ENCODE results near the gene SERGEF.

The SERGEF gene

GRCh38 chr11:17805043-17805442, 207.8 kb downstream of the SERGEF start:
- TF ChIP-seq CTCF (conservative IDR thresholded peaks at IDR 0.05; ENCODE audit: low read length): no peak
- no peak for DNase-seq (ENCODE audit: low read depth)
- no peak overlapping the region for H3K4me3 ChIP-seq (ENCODE audit: low read length)

GRCh38 chr11:17803754-17804334, 209.0 kb downstream of the SERGEF start:
- DNase-seq (ENCODE audit: low read depth): no peak
- H3K4me3 ChIP-seq (ENCODE audit: low read length): no peak overlapping the region
- no peak for TF ChIP-seq CTCF (conservative IDR thresholded peaks at IDR 0.05; ENCODE audit: low read length)

GRCh38 chr11:17802491-17802890, 210.4 kb downstream of the SERGEF start:
- H3K4me3 ChIP-seq (ENCODE audit: low read length): no peak overlapping the region
- DNase-seq (ENCODE audit: low read depth): no peak
- TF ChIP-seq CTCF (conservative IDR thresholded peaks at IDR 0.05; ENCODE audit: low read length): no peak

- H3K4me3 ChIP-seq (ENCODE audit: low read length): no peak overlapping the region
- no peak for TF ChIP-seq CTCF (conservative IDR thresholded peaks at IDR 0.05; ENCODE audit: low read length)
- DNase-seq (ENCODE audit: low read depth): no peak
Observed at GRCh38 chr11:17801166-17801565, 211.7 kb downstream of the SERGEF start.

- H3K4me3 ChIP-seq (ENCODE audit: low read length): no peak overlapping the region
- no peak for DNase-seq (ENCODE audit: low read depth)
- no peak for TF ChIP-seq CTCF (conservative IDR thresholded peaks at IDR 0.05; ENCODE audit: low read length)
Observed at GRCh38 chr11:17799147-17799546, 213.7 kb downstream of the SERGEF start.

- no peak overlapping the region for H3K4me3 ChIP-seq (ENCODE audit: low read length)
- no peak for TF ChIP-seq CTCF (conservative IDR thresholded peaks at IDR 0.05; ENCODE audit: low read length)
- DNase-seq (ENCODE audit: low read depth): no peak
Observed at GRCh38 chr11:17798716-17799115, 214.1 kb downstream of the SERGEF start.

- TF ChIP-seq CTCF (conservative IDR thresholded peaks at IDR 0.05; ENCODE audit: low read length): no peak
- DNase-seq (ENCODE audit: low read depth): no peak
Observed at GRCh38 chr11:17798253-17798652, 214.6 kb downstream of the SERGEF start.

More at GRCh38 chr11:17798253-17798652, 214.6 kb downstream of the SERGEF start:
- H3K4me3 ChIP-seq (ENCODE audit: low read length): no peak overlapping the region
